Heart left ventricle (tissue), 13 donors: ENCODE results near the gene ACADSB.
A peak's percentile ranks its signal among the peaks of the same experiment; 100 is the strongest.

Source experiments
- CTCF ChIP-seq, 12 donors: fragments of 200-600 bp; sonication (generic) in 4 of 12; IDR thresholded peaks; one replicate each; pipeline versions ENCODE4 v1.5.0 to v1.8.0; 2018 to 2022; ENCODE audit warnings: antibody characterized with exemption in 12 of 12, mild to moderate bottlenecking in 5 of 12
- POLR2A ChIP-seq, 2 donors: fragments of 450-650 bp; IDR thresholded peaks; one replicate each; pipeline ENCODE4 v1.6.1; 2017; ENCODE audit warnings: antibody characterized with exemption in 2 of 2, mild to moderate bottlenecking in 2 of 2, moderate library complexity in 2 of 2
- donor health status: ischemic (EF 13 %, LVEDD 7.1; RV severe dilation, severe dysfunction).
- donor health status: DM: no; HTN: yes; CAD: no.
- donor health status: DM: no; HTN: no; CAD: no.
- donor health status: ischemic (EF 25% LVEDD 6.9; RV normal size, moderate dysfunction).
- donor health status: ischemic (EF 25% LVEDD 5.7; RV mildly dilated, moderate dysfunction).
- donor health status: ischemic (EF 35%, LVEDD 5.7; RV mildly dilated, moderate dysfunction).
- donor health status: nonischemic (EF 11% LVEDD 7.7; RV severe dilation, severe dysfunction).
- donor health status: DM: yes; HTN: yes; CAD: no.
- donor health status: PGD.
- donor health status: ischemic (EF 29% LVEDD 5.4; RV normal size, mild dysfunction).
- donor health status: nonischemic (EF 23%, LVEDD 6.1; RV moderate dilation, normal function).

- TF ChIP-seq CTCF (IDR thresholded peaks at IDR 0.05) (peak; percentile 29 to 63 (median 48)), POLR2A (IDR thresholded peaks at IDR 0.05) (no peak)
Observed at GRCh38 chr10:123043409-123043925, 34.7 kb downstream of the ACADSB start.
